OCI-LY7 (cell line): ENCODE measurements around the gene CFC1. TPM values are rescaled to one million over a fixed set of nuclear protein-coding genes. Genes with fewer than 3 reads are reported as not detected.
"Not testable (repeated sequence)": the region's sequence is repeated elsewhere in the genome, so short reads cannot be mapped to it uniquely, and the experiment has no call there.

Experiments used
- BruUV-seq: library from RNA; stranded (reverse); fragments of 400-500 nt; replicated peaks from 2 replicates; lab custom pipeline; 2021; lab: Mats Ljungman, UMichigan
- CTCF ChIA-PET: fragments of 300-600 bp; sonication (Branson Sonifier 250); formaldehyde crosslinking; loops from one replicate; lab custom pipeline; 2022; ENCODE audit warnings: antibody characterized with exemption; ENCODE audit not compliant: unreplicated experiment; lab: Charles Lee
- POLR2A ChIA-PET: fragments of 300-600 bp; sonication (Branson Sonifier 250); formaldehyde crosslinking; loops from one replicate; lab custom pipeline; 2022; ENCODE audit warnings: antibody characterized with exemption; lab: Charles Lee
- DNase-seq: peaks from one replicate; pipeline ENCODE4 v3.0.0-alpha.2; 2015; ENCODE audit warnings: low spot score
- H2AFZ ChIP-seq: fragments of 200-600 bp; sonication (generic), shearing (Covaris generic); 2 replicates; pipeline ENCODE4 v1.6.1; 2014; ENCODE audit warnings: mild to moderate bottlenecking, antibody characterized with exemption, low read length, moderate library complexity
- H3K27ac ChIP-seq: fragments of 200-600 bp; sonication (generic); 2 replicates; pipeline ENCODE4 v1.5.1; 2014; ENCODE audit warnings: mixed run types, low read depth, mild to moderate bottlenecking, moderate library complexity, low read length, inconsistent platforms; ENCODE audit not compliant: poor library complexity, severe bottlenecking
- H3K36me3 ChIP-seq: fragments of 200-600 bp; sonication (generic); 2 replicates; pipeline ENCODE4 v1.6.1; 2014; ENCODE audit warnings: mild to moderate bottlenecking, antibody characterized with exemption, low read length, moderate library complexity, mixed read lengths; ENCODE audit not compliant: insufficient read depth
- H3K4me1 ChIP-seq: fragments of 200-600 bp; sonication (generic); 2 replicates; pipeline ENCODE4 v1.5.1; 2014; ENCODE audit warnings: mild to moderate bottlenecking, low read length; ENCODE audit not compliant: insufficient read depth, poor library complexity, severe bottlenecking
- H3K4me2 ChIP-seq: fragments of 200-600 bp; sonication (generic); 2 replicates; pipeline ENCODE4 v1.6.1; 2014; ENCODE audit warnings: mild to moderate bottlenecking, low read length
- H3K4me3 ChIP-seq: fragments of 200-600 bp; sonication (generic); 2 replicates; pipeline ENCODE4 v1.5.1; 2014; ENCODE audit warnings: mild to moderate bottlenecking, low read depth, low read length; ENCODE audit not compliant: poor library complexity, severe bottlenecking
- H3K79me2 ChIP-seq: fragments of 200-600 bp; sonication (generic); 2 replicates; pipeline ENCODE4 v1.6.1; 2016; ENCODE audit warnings: low read depth, mild to moderate bottlenecking, low read length, moderate library complexity, mixed read lengths; ENCODE audit not compliant: insufficient read depth
- H3K9me2 ChIP-seq: fragments of 200-600 bp; sonication (generic); 2 replicates; pipeline ENCODE4 v1.6.1; 2016; ENCODE audit warnings: mild to moderate bottlenecking, low read length, mixed read lengths; ENCODE audit not compliant: insufficient read depth
- H3K9me3 ChIP-seq: fragments of 200-600 bp; sonication (generic); 2 replicates; pipeline ENCODE4 v1.6.1; 2014; ENCODE audit warnings: mild to moderate bottlenecking, mixed run types, low read length, mixed read lengths
- H4K20me1 ChIP-seq: fragments of 200-600 bp; sonication (generic); 2 replicates; pipeline ENCODE4 v1.6.1; 2014; ENCODE audit warnings: mild to moderate bottlenecking, antibody characterized with exemption, low read length, moderate library complexity, mixed read lengths; ENCODE audit not compliant: insufficient read depth
- intact Hi-C: fragments of 100-400 bp; cut with micrococcal nuclease; formaldehyde crosslinking; loops from one replicate; pipeline ENCODE4 v1.10.0; 2022; ENCODE audit not compliant: unreplicated experiment
- total RNA-seq, 2 experiments: library from RNA; depleted of rRNA in 1 of 2; stranded (reverse); fragments of >200 nt in 1 of 2; shearing (Covaris generic) in 1 of 2; gene quantifications; 2 replicates each; pipeline ENCODE4 v1.2.3, GENCODE V29; 2014 to 2022

CFC1 gene
- total RNA-seq, 2 experiments from 2014 or later: not detected

DNA sequence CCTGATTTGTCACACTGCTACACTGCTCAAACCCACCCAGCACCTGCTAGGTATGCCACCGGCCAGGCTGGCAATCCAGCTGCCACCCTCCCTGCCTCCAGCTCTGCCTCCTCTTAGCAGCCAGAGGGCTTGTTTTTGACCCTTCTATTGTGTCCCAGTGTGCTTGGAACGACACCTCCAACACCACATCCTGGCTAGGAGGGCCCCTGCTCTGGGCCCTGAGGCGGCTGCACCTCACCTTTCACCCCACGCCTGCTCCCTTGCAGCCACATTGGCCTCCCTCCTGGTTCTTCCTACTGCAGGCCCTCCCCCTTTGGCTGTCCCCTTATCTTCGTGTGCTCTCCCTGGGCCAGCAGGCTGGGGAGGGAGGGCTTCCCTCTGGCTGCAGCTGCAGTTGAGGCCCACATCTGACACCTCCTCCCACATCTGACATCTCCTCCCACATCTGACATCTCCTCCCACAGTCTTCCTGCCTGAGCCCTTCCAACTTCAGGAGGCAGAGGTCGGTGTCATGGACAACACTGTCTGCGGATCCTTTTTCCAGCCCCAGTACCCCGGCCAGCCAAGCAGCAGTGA lies 23.1 kb downstream of the CFC1 start:
- DNase-seq, H3K4me2 ChIP-seq, POLR2A ChIA-PET, intact Hi-C loops, H3K27ac ChIP-seq, BruUV-seq, CTCF ChIA-PET, H3K36me3 ChIP-seq, H3K4me1 ChIP-seq, H4K20me1 ChIP-seq, H2AFZ ChIP-seq, H3K9me3 ChIP-seq, H3K79me2 ChIP-seq, H3K4me3 ChIP-seq, H3K9me2 ChIP-seq: not testable (repeated sequence)

DNA sequence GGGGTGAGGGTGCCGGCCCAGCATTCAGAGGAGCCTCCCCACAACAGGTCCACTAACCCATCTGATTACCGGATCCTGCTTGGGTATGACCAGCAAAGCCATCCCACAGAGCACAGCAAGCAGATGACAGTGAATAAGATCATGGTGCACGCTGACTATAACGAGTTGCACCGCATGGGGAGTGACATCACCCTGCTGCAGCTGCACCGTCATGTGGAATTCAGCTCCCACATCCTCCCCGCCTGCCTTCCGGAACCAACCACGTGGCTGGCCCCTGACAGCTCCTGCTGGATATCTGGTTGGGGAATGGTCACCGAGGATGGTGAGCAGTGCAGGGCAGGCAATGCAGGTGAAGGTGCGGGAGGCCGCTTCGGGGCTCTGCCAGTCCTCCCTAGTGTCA lies 25.1 kb downstream of the CFC1 start:
- DNase-seq, CTCF ChIA-PET, intact Hi-C loops, H2AFZ ChIP-seq, POLR2A ChIA-PET, BruUV-seq, H4K20me1 ChIP-seq, H3K9me3 ChIP-seq, H3K36me3 ChIP-seq, H3K79me2 ChIP-seq, H3K4me1 ChIP-seq, H3K4me2 ChIP-seq, H3K9me2 ChIP-seq, H3K4me3 ChIP-seq, H3K27ac ChIP-seq: not testable (repeated sequence)

DNA sequence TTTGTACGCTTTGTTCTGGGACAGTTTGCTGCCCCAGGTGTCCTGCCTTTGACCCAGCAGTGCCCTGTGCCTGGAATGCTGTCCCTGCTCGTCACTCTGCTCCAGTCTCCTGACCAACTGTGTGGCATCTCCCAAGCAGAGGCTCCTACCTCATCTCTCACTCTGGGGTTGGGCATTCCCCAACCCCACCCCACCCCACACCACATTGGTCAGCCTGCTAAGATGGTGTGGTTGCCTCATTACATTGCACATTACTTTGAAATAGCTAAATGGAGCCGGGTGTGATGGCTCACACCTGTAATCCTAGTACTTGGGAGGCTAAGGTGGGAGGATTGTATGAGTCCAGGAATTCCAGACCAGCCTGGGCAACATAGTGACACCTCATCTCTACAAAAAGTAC lies 27.4 kb downstream of the CFC1 start:
- H4K20me1 ChIP-seq, DNase-seq, H3K79me2 ChIP-seq, intact Hi-C loops, H2AFZ ChIP-seq, H3K4me1 ChIP-seq, H3K9me2 ChIP-seq, H3K36me3 ChIP-seq, H3K4me2 ChIP-seq, CTCF ChIA-PET, H3K4me3 ChIP-seq, H3K9me3 ChIP-seq, BruUV-seq, POLR2A ChIA-PET, H3K27ac ChIP-seq: not testable (repeated sequence)

DNA sequence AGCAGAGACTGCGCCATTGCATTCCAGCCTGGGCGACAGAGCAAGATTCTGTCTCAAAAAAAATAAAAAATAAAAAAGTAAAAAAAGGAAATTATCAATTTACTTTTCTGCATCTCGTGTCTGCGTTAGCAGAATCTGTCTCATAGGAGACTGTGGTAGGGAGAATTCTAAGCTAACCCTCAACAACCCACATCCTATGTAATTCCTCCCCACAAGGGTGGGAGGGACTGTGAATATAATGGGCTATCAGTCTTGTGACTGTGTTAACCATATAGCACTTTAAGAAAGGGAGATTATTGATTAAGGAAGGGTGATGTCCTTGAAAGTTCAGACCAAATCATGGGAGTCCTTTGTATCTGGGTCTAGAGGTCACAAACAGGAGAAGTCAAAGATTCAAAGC lies 33.2 kb downstream of the CFC1 start:
- H3K4me1 ChIP-seq, intact Hi-C loops, CTCF ChIA-PET, BruUV-seq, H3K9me3 ChIP-seq, DNase-seq, H3K4me3 ChIP-seq, H2AFZ ChIP-seq, H3K9me2 ChIP-seq, H3K4me2 ChIP-seq, H4K20me1 ChIP-seq, H3K27ac ChIP-seq, H3K79me2 ChIP-seq, POLR2A ChIA-PET, H3K36me3 ChIP-seq: not testable (repeated sequence)

DNA sequence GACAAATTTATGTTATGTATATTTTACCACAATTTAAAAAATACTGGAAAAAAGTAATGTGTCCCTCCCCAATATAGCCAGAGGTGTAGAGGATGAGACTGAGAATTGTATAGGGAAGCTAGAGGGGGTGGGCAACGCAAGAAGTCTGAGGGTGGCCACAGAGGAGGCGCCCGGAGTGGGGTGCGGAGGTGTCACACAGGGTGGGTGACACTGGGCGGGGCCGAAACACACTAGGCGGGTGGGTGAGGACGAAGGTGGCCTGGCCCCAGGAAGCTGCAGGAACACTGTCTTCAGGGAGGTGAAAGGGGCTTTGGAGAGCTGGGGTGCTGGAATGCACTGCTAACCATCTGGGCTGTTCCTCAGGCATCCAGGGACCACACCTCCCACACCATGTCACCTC lies 42.9 kb downstream of the CFC1 start:
- CTCF ChIA-PET, H3K4me1 ChIP-seq, H3K27ac ChIP-seq: not testable (repeated sequence)

DNA sequence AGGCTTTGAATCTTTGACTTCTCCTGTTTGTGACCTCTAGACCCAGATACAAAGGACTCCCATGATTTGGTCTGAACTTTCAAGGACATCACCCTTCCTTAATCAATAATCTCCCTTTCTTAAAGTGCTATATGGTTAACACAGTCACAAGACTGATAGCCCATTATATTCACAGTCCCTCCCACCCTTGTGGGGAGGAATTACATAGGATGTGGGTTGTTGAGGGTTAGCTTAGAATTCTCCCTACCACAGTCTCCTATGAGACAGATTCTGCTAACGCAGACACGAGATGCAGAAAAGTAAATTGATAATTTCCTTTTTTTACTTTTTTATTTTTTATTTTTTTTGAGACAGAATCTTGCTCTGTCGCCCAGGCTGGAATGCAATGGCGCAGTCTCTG lies 45.2 kb downstream of the CFC1 start:
- H3K9me3 ChIP-seq, intact Hi-C loops, CTCF ChIA-PET, H3K27ac ChIP-seq, H3K9me2 ChIP-seq, H2AFZ ChIP-seq, H3K4me3 ChIP-seq, DNase-seq, BruUV-seq, H4K20me1 ChIP-seq, POLR2A ChIA-PET, H3K4me1 ChIP-seq, H3K4me2 ChIP-seq, H3K36me3 ChIP-seq, H3K79me2 ChIP-seq: not testable (repeated sequence)

More for the DNA sequence above, 42.9 kb downstream of the CFC1 start:
- H3K4me2 ChIP-seq, POLR2A ChIA-PET, intact Hi-C loops, BruUV-seq, H3K4me3 ChIP-seq, H4K20me1 ChIP-seq, H3K9me3 ChIP-seq, H3K9me2 ChIP-seq, DNase-seq, H3K36me3 ChIP-seq, H2AFZ ChIP-seq, H3K79me2 ChIP-seq: not testable (repeated sequence)
